PC-3 (cell line): Measurements from ENCODE around the gene SNAP47.

ENCODE experiments used
- EZH2 ChIP-seq: fragments of 300-600 bp; sonication (generic); IDR thresholded peaks from one replicate; pipeline ENCODE4 v1.6.1; 2017; ENCODE audit warnings: antibody characterized with exemption, mild to moderate bottlenecking, low read length; ENCODE audit not compliant: unreplicated experiment
- EZH2phosphoT487 ChIP-seq: fragments of 300-600 bp; sonication (generic); IDR thresholded peaks from 2 replicates; pipeline ENCODE4 v1.6.1; 2018; ENCODE audit warnings: mild to moderate bottlenecking, antibody characterized with exemption, low read length, borderline replicate concordance
- TF ChIP-seq, protein P1 (sequence below): fragments of 300-600 bp; sonication (generic); conservative IDR thresholded peaks from 2 replicates; pipeline ENCODE4 v1.5.1; 2017; ENCODE audit warnings: antibody characterized with exemption, low read depth, mild to moderate bottlenecking, low read length

GRCh38 chr1:227774051-227774731 lies 39.0 kb downstream of the SNAP47 start:
- TF ChIP-seq, protein P1, sequence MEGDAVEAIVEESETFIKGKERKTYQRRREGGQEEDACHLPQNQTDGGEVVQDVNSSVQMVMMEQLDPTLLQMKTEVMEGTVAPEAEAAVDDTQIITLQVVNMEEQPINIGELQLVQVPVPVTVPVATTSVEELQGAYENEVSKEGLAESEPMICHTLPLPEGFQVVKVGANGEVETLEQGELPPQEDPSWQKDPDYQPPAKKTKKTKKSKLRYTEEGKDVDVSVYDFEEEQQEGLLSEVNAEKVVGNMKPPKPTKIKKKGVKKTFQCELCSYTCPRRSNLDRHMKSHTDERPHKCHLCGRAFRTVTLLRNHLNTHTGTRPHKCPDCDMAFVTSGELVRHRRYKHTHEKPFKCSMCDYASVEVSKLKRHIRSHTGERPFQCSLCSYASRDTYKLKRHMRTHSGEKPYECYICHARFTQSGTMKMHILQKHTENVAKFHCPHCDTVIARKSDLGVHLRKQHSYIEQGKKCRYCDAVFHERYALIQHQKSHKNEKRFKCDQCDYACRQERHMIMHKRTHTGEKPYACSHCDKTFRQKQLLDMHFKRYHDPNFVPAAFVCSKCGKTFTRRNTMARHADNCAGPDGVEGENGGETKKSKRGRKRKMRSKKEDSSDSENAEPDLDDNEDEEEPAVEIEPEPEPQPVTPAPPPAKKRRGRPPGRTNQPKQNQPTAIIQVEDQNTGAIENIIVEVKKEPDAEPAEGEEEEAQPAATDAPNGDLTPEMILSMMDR, result no peak
- TF ChIP-seq EZH2 (no peak), EZH2phosphoT487 (no peak)
